Osteoblast (primary cell): ENCODE results near the gene RAVER2. TPM values are rescaled to one million over a fixed set of nuclear protein-coding genes. Genes with fewer than 3 reads are reported as not detected.
"Not testable (repeated sequence)": the region's sequence is repeated elsewhere in the genome, so short reads cannot be mapped to it uniquely, and the experiment has no call there.

ENCODE experiments used
- DNase-seq: peaks from one replicate; pipeline ENCODE4 v3.0.0; 2011; ENCODE audit warnings: low spot score, mixed read lengths; ENCODE audit not compliant: insufficient read length; ENCODE audit errors: missing footprints
- H2AFZ ChIP-seq: 2 replicates; pipeline ENCODE4 v1.6.0; 2011; ENCODE audit warnings: mild to moderate bottlenecking, low read length
- H3K27ac ChIP-seq: 2 replicates; pipeline ENCODE4 v1.5.1; 2011; ENCODE audit warnings: mild to moderate bottlenecking, low read depth, low read length, moderate library complexity
- H3K27me3 ChIP-seq: 2 replicates; pipeline ENCODE4 v1.6.0; 2012; ENCODE audit warnings: mild to moderate bottlenecking, control low read depth, inconsistent platforms, low read length, moderate library complexity; ENCODE audit not compliant: insufficient read depth
- H3K36me3 ChIP-seq: 2 replicates; pipeline ENCODE4 v1.5.1; 2011; ENCODE audit warnings: mild to moderate bottlenecking, low read length, control low read depth, moderate library complexity; ENCODE audit not compliant: insufficient read depth
- H3K4me1 ChIP-seq: 2 replicates; pipeline ENCODE4 v1.5.1; 2011; ENCODE audit warnings: mild to moderate bottlenecking, low read length, control low read depth, moderate library complexity; ENCODE audit not compliant: insufficient read depth
- H3K4me2 ChIP-seq: 2 replicates; pipeline ENCODE4 v1.6.0; 2011; ENCODE audit warnings: mild to moderate bottlenecking, low read length; ENCODE audit not compliant: insufficient read depth
- H3K4me3 ChIP-seq: fragments of 200-600 bp; sonication (generic); 3 replicates; pipeline ENCODE4 v1.5.1; 2012; ENCODE audit warnings: mild to moderate bottlenecking, low read length, inconsistent platforms; ENCODE audit not compliant: insufficient read depth
- H3K79me2 ChIP-seq: 2 replicates; pipeline ENCODE4 v1.6.0; 2012; ENCODE audit warnings: mild to moderate bottlenecking, low read length, control low read depth, inconsistent platforms; ENCODE audit not compliant: insufficient read depth
- H3K9me3 ChIP-seq: 2 replicates; pipeline ENCODE4 v1.5.1; 2011; ENCODE audit warnings: low read depth, low read length, control low read depth
- H4K20me1 ChIP-seq: 2 replicates; pipeline ENCODE4 v1.6.0; 2012; ENCODE audit warnings: mild to moderate bottlenecking, low read length, control low read depth; ENCODE audit not compliant: insufficient read depth
- CTCF ChIP-seq: IDR thresholded peaks from 2 replicates; pipeline ENCODE4 v1.5.1; 2011; ENCODE audit warnings: mild to moderate bottlenecking, low read depth, low read length, moderate library complexity; ENCODE audit errors: extremely low read depth
- total RNA-seq: library from RNA; depleted of rRNA; stranded (reverse); fragments of >200 nt; gene quantifications from 2 replicates; pipeline ENCODE4 v1.2.3, GENCODE V29; 2012

The RAVER2 gene
- total RNA-seq, 1 donor, result 17.4 TPM

DNA sequence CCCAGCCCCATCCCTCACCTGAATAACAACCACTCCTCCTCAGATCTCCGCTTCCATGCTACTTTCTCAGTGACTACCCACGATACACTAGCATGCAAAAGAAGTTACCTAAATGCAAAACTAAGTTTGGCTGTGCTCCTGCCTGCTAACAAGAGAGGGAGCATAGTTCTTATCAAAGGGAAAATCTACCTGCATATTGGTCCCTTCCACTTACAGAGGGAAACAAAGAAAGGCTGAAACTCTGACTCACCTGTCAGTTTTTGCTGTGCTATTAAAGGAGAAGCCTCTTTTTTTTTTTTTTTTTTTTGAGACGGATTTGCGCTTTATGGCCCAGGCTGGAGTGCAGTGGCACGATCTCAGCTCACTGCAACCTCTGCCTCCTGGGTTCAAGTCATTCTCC, 43.8 kb upstream of the RAVER2 start:
- H3K4me2 ChIP-seq, result no peak overlapping the region
- no peak overlapping the region for H2AFZ ChIP-seq
- no peaks in the 10 kb centered on the region for H3K4me1 ChIP-seq
- H3K79me2 ChIP-seq, result no peaks in the 10 kb centered on the region
- no peak overlapping the region for H3K27ac ChIP-seq
- H3K27me3 ChIP-seq, result no peaks in the 10 kb centered on the region
- no peaks in the 10 kb centered on the region for H3K36me3 ChIP-seq
- no peak overlapping the region for H3K4me3 ChIP-seq
- no peak for DNase-seq
- no peak for TF ChIP-seq CTCF
- H4K20me1 ChIP-seq, result no peaks in the 10 kb centered on the region
- H3K9me3 ChIP-seq, result no peaks in the 10 kb centered on the region

GRCh38 chr1:64701886-64702285, 43.0 kb upstream of the RAVER2 start:
- H3K9me3 ChIP-seq, result no peaks in the 10 kb centered on the region
- TF ChIP-seq CTCF, result no peak
- H3K4me2 ChIP-seq, result no peak overlapping the region
- no peaks in the 10 kb centered on the region for H3K79me2 ChIP-seq
- no peak overlapping the region for H2AFZ ChIP-seq
- H3K4me3 ChIP-seq, result no peak overlapping the region
- no peaks in the 10 kb centered on the region for H3K36me3 ChIP-seq
- H3K27me3 ChIP-seq, result no peaks in the 10 kb centered on the region
- no peaks in the 10 kb centered on the region for H4K20me1 ChIP-seq
- no peak overlapping the region for H3K27ac ChIP-seq
- no peaks in the 10 kb centered on the region for H3K4me1 ChIP-seq
- no peak for DNase-seq

GRCh38 chr1:64702670-64703069, 42.2 kb upstream of the RAVER2 start:
- not testable (repeated sequence) for H3K27ac ChIP-seq, H3K4me2 ChIP-seq, H4K20me1 ChIP-seq, H3K4me1 ChIP-seq, H3K36me3 ChIP-seq, H2AFZ ChIP-seq, DNase-seq, H3K9me3 ChIP-seq, H3K79me2 ChIP-seq, H3K27me3 ChIP-seq, H3K4me3 ChIP-seq

GRCh38 chr1:64703600-64703999, 41.3 kb upstream of the RAVER2 start:
- H3K27ac ChIP-seq, result no peak overlapping the region
- H3K27me3 ChIP-seq, result no peaks in the 10 kb centered on the region
- no peak overlapping the region for H2AFZ ChIP-seq
- no peaks in the 10 kb centered on the region for H3K4me1 ChIP-seq
- H3K4me2 ChIP-seq, result no peak overlapping the region
- TF ChIP-seq CTCF, result no peak
- no peaks in the 10 kb centered on the region for H3K36me3 ChIP-seq
- DNase-seq, result no peak
- H3K9me3 ChIP-seq, result no peaks in the 10 kb centered on the region
- no peaks in the 10 kb centered on the region for H3K79me2 ChIP-seq
- no peak overlapping the region for H3K4me3 ChIP-seq
- H4K20me1 ChIP-seq, result no peaks in the 10 kb centered on the region

- Histone ChIP-seq H3K4me3 (no peak overlapping the region), H3K79me2 (no peaks in the 10 kb centered on the region), H2AFZ (no peak overlapping the region), H3K9me3 (no peaks in the 10 kb centered on the region), H3K4me1 (no peaks in the 10 kb centered on the region), H3K36me3 (no peaks in the 10 kb centered on the region), H3K27me3 (no peaks in the 10 kb centered on the region), H3K4me2 (no peak overlapping the region), H3K27ac (no peak overlapping the region), H4K20me1 (no peaks in the 10 kb centered on the region)
- no peak for TF ChIP-seq CTCF
- no peak for DNase-seq
These were observed 39.3 kb upstream of the RAVER2 start for GRCh38 chr1:64705591-64705990.
